SJSA1 (cell line): ENCODE data around the gene RPL36. TPM values are rescaled to one million over a fixed set of nuclear protein-coding genes. Genes with fewer than 3 reads are reported as not detected.

ENCODE experiments used
- DNase-seq, 2 experiments: peaks; one replicate each; pipeline ENCODE4 v3.0.0-alpha.2; 2015 to 2020; ENCODE audit warnings: low spot score in 2 of 2, low read depth in 1 of 2
- H3K27ac ChIP-seq: fragments of 250-450 bp; sonication (Bioruptor Pico); 2 replicates; pipeline ENCODE4 v1.5.1; 2020; ENCODE audit warnings: mild to moderate bottlenecking, moderate library complexity
- H3K27me3 ChIP-seq: fragments of 250-450 bp; sonication (Bioruptor Pico); replicated peaks from 2 replicates; pipeline ENCODE4 v1.5.1; 2020; ENCODE audit warnings: mild to moderate bottlenecking, moderate library complexity
- H3K36me3 ChIP-seq: fragments of 250-450 bp; sonication (Bioruptor Pico); 2 replicates; pipeline ENCODE4 v1.5.1; 2020; ENCODE audit warnings: mild to moderate bottlenecking
- H3K4me1 ChIP-seq: fragments of 250-450 bp; sonication (Bioruptor Pico); replicated peaks from 2 replicates; pipeline ENCODE4 v1.6.1; 2021; ENCODE audit warnings: mild to moderate bottlenecking
- H3K4me3 ChIP-seq: fragments of 250-450 bp; sonication (Bioruptor Pico); 2 replicates; pipeline ENCODE4 v1.5.1; 2020; ENCODE audit warnings: mild to moderate bottlenecking
- H3K9me3 ChIP-seq: fragments of 250-450 bp; sonication (Bioruptor Pico); replicated peaks from 2 replicates; pipeline ENCODE4 v1.5.1; 2020; ENCODE audit warnings: mild to moderate bottlenecking
- total RNA-seq: library from RNA; depleted of rRNA; stranded (reverse); fragments of >200 nt; shearing (Covaris generic); gene quantifications from 2 replicates; pipeline ENCODE4 v1.2.3, GENCODE V29; 2014; rRNA removed

The RPL36 gene
- total RNA-seq = 527 and 600 TPM in 2 replicates

DNA sequence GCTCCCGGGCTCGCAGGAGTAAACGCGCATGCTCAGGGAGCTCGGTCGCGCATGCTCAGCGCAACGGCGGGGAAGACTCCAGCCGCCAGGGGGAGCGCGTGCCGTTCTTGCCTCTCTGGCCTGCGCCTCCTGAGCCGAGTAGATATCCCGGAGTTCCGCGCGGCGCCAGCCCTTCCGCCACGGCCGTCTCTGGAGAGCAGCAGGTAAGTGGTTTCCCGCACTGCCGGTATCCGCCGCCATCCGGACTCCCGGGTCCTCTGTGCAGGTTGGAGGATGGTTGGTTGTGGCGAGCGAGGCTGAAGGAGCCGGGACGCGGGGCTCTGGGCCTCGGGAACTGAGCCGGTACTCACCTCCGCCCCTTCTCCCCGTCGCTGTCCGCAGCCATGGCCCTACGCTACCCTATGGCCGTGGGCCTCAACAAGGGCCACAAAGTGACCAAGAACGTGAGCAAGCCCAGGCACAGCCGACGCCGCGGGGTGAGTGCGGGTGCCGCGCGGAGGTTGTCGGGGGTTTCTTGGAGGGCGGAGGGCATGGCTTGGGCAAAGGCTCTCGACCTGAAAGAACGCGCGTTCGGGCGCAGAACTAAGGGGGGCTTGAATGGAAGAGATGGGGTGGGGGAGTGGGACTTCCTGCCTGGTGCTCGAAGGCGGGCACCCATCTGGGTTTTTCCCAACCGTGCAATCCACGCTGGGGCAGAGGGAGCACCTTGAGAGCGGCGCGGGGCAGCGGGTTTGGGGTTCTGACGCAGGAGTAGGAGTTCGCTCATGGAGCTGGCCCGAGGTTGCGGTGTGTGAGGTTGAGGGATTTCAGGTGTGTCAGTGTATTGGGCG lies at the start of gene RPL36:
RPL36 (plus strand) TSS at position 171 of the 830 bp plus-strand sequence; CDS start at position 384, 213 bp downstream.
- H3K36me3 ChIP-seq = peaks cover 52% of the 10 kb centered on the region
- peak; percentile 97 for DNase-seq
- H3K4me1 ChIP-seq = peaks cover 25% of the 10 kb centered on the region
- H3K4me3 ChIP-seq = peak within 1 kb of the TSS; percentile 82
- no peaks in the 10 kb centered on the region for H3K27me3 ChIP-seq
- peak within 1 kb of the TSS; percentile 79 for H3K27ac ChIP-seq
- 0 out of 2 replicates have a peak, but pooled peaks cover 2% of the 10 kb centered on the region for H3K9me3 ChIP-seq

GRCh38 chr19:5641171-5641570 lies 48.9 kb upstream of the RPL36 start:
- Histone ChIP-seq H3K27me3 (no peaks in the 10 kb centered on the region), H3K36me3 (peaks cover 71% of the 10 kb centered on the region), H3K27ac (no peak overlapping the region), H3K4me3 (no peak overlapping the region), H3K9me3 (no peaks in the 10 kb centered on the region), H3K4me1 (no peaks in the 10 kb centered on the region)
- no peak for DNase-seq

DNA sequence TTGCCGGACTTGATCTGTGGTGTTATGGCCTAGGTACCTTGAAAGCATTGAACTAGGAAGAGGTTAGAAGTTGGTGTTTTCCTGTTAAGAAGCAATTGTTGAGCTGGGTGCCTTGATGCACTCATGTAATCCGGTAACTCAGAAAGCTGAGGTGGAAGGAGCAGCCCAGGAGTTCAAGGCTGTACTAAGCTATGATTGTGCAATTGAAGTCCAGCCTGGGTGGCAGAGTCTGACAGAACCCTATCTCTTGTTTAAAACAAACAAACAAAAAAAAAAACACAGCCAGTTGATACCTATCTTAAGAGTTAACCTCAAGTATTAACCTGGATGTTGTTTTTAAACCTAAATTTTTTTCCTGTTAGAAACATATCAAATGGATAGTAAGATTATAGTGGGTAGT lies 47.9 kb upstream of the RPL36 start:
- no peak for DNase-seq
- Histone ChIP-seq H3K27me3 (no peaks in the 10 kb centered on the region), H3K36me3 (peaks cover 76% of the 10 kb centered on the region), H3K4me3 (no peak overlapping the region), H3K27ac (no peak overlapping the region), H3K9me3 (no peaks in the 10 kb centered on the region), H3K4me1 (no peaks in the 10 kb centered on the region)

- peaks cover 78% of the 10 kb centered on the region for H3K36me3 ChIP-seq
- no peaks in the 10 kb centered on the region for H3K27me3 ChIP-seq
- no peaks in the 10 kb centered on the region for H3K9me3 ChIP-seq
- H3K4me1 ChIP-seq = no peaks in the 10 kb centered on the region
- DNase-seq = no peak
- H3K27ac ChIP-seq = no peak overlapping the region
- no peak overlapping the region for H3K4me3 ChIP-seq
These were observed 47.0 kb upstream of the RPL36 start for GRCh38 chr19:5643060-5643459.

- H3K27me3 ChIP-seq = no peaks in the 10 kb centered on the region
- H3K36me3 ChIP-seq = peaks cover 81% of the 10 kb centered on the region
- H3K27ac ChIP-seq = no peak overlapping the region
- H3K4me3 ChIP-seq = no peak overlapping the region
- H3K4me1 ChIP-seq = no peaks in the 10 kb centered on the region
- DNase-seq = no peak
- H3K9me3 ChIP-seq = no peaks in the 10 kb centered on the region
These were observed 46.1 kb upstream of the RPL36 start for GRCh38 chr19:5644037-5644436.

DNA sequence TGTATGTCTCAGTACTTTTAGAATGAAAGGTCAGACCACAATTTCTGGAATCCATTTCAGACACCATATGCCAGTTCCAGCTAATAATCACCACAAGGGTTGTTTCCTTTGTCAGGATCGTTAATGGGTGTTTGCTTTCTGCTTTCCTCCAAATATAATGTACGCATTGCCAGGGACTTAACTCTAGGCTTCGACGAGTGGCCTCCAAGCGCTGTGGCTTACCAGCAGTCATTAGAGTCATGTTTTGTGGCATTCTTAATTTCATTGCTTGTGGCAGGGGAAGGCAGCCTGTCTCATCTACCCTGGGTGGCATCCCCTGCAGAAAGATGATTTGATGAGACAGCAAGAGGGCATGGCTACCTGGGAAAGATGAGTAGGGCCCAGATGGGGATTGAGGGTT lies 44.7 kb upstream of the RPL36 start:
- peaks cover 87% of the 10 kb centered on the region for H3K36me3 ChIP-seq
- DNase-seq = no peak
- no peaks in the 10 kb centered on the region for H3K9me3 ChIP-seq
- no peak overlapping the region for H3K4me3 ChIP-seq
- H3K27me3 ChIP-seq = no peaks in the 10 kb centered on the region
- no peaks in the 10 kb centered on the region for H3K4me1 ChIP-seq
- H3K27ac ChIP-seq = no peak overlapping the region

DNA sequence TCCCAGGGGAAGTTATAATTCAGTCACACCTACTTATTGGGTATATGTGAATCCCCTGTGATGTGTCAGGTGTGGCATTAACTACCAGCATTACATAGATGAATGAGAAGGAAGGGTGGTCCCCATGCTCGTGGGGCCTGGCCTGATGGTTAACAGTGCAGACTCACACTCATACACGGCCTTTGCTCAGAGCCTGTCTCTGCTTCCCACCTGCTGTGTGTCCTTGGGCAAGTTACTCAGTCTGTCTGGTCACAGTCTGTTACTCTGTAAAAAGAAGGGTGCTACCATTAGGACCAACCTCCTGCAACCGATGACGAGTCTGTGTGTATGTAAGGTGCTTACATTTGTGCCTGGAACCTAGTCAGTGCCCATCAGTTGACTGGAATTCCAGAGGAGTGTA lies 43.4 kb upstream of the RPL36 start:
- Histone ChIP-seq H3K27me3 (no peaks in the 10 kb centered on the region), H3K4me1 (no peaks in the 10 kb centered on the region), H3K4me3 (no peak overlapping the region), H3K36me3 (peaks cover 92% of the 10 kb centered on the region), H3K9me3 (no peaks in the 10 kb centered on the region), H3K27ac (no peak overlapping the region)
- DNase-seq = no peak

GRCh38 chr19:5648464-5648863 lies 41.6 kb upstream of the RPL36 start:
- Histone ChIP-seq H3K9me3 (no peaks in the 10 kb centered on the region), H3K4me3 (no peak overlapping the region), H3K27me3 (no peaks in the 10 kb centered on the region), H3K36me3 (peaks cover 93% of the 10 kb centered on the region), H3K27ac (no peak overlapping the region), H3K4me1 (no peaks in the 10 kb centered on the region)
- DNase-seq = no peak

DNA sequence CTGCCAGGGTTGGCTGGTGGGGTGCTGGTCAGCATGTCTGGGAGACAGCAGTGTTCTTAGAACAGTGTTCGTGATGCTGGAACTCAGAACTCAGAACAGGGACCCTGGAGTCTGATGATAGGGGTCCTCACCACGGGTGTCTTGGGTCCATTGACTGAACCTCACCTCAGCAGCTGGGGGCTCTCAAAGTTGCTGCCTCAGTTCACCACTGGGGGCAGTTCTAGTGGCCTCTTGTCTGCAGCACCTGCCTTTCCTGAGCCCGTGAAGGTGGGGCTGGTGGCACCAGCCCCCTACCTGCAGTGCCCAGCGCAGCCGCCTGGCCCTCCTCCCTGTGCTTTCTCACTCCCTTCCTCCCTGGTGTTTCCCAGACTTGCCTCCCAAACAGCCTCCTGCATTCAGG lies 38.7 kb upstream of the RPL36 start:
- no peaks in the 10 kb centered on the region for H3K9me3 ChIP-seq
- H3K4me3 ChIP-seq = no peak overlapping the region
- no peaks in the 10 kb centered on the region for H3K27me3 ChIP-seq
- no peak for DNase-seq
- no peak overlapping the region for H3K27ac ChIP-seq
- no peaks in the 10 kb centered on the region for H3K4me1 ChIP-seq
- H3K36me3 ChIP-seq = peaks cover 90% of the 10 kb centered on the region

DNA sequence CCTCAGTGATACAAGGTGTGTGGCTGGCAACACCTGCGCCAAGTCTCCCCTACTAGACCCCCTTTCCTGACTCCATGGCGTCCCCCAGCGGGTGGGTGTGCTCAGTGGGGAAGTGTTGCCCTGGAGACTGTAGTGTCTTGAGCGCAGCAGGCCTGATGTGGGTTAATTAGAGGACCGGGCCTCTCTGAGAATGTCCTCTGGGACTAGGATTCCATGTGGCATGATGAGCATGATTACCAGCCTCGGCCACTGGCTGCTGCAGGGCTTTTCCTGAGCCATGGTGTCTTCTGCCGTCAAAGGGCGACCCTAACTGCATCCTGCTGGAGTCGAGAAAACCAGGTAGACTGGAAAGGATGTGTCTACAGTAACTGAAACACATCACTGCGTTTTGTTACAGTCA lies 37.8 kb upstream of the RPL36 start:
- no peak overlapping the region for H3K27ac ChIP-seq
- H3K36me3 ChIP-seq = peaks cover 87% of the 10 kb centered on the region
- H3K9me3 ChIP-seq = no peaks in the 10 kb centered on the region
- no peaks in the 10 kb centered on the region for H3K27me3 ChIP-seq
- no peak overlapping the region for H3K4me3 ChIP-seq
- no peak for DNase-seq
- H3K4me1 ChIP-seq = no peaks in the 10 kb centered on the region

DNA sequence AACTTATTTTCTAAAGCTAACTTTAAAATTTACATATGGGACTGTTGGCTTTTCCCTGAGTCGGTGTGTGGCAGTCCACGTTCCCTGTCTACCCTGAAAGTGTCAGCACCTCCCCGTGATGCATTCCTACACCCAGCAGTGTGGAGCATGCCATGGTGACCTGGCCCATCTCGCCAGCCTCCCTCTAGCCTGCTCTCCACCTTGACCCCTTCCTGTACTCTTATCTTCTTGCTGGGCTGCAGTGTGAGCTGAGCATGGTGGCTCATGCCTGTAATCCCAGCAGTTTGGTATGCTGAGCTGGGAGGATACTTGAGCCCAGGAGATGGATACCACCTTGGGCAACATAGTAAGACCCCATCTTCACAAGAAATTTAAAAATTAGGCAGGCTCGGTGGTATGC lies 35.2 kb upstream of the RPL36 start:
- H3K4me1 ChIP-seq = no peaks in the 10 kb centered on the region
- H3K9me3 ChIP-seq = no peaks in the 10 kb centered on the region
- no peak overlapping the region for H3K4me3 ChIP-seq
- no peak for DNase-seq
- H3K36me3 ChIP-seq = peaks cover 92% of the 10 kb centered on the region
- H3K27ac ChIP-seq = no peak overlapping the region
- no peaks in the 10 kb centered on the region for H3K27me3 ChIP-seq

GRCh38 chr19:5655412-5655811 lies 34.7 kb upstream of the RPL36 start:
- no peak overlapping the region for H3K4me3 ChIP-seq
- no peak for DNase-seq
- H3K9me3 ChIP-seq = no peaks in the 10 kb centered on the region
- H3K4me1 ChIP-seq = no peaks in the 10 kb centered on the region
- no peaks in the 10 kb centered on the region for H3K27me3 ChIP-seq
- no peak overlapping the region for H3K27ac ChIP-seq
- H3K36me3 ChIP-seq = peaks cover 89% of the 10 kb centered on the region

DNA sequence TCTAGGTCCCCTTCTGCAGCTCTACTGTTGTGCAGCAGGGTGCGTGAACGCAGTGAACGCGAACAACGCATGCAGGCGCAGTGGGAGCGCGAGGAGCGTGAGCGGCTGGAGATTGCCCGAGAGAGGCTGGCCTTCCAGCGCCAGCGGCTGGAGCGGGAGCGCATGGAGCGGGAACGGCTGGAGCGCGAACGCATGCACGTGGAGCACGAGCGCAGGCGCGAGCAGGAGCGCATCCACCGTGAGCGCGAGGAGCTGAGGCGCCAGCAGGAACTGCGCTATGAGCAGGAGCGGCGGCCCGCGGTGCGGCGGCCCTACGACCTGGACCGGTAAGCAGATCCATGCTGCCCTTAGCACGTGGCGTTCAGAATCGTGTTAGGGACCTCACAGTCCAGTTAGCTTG lies 28.6 kb upstream of the RPL36 start:
- Histone ChIP-seq H3K4me3 (no peak overlapping the region), H3K9me3 (no peaks in the 10 kb centered on the region), H3K27me3 (no peaks in the 10 kb centered on the region), H3K36me3 (peaks cover 92% of the 10 kb centered on the region), H3K27ac (no peak overlapping the region), H3K4me1 (no peaks in the 10 kb centered on the region)
- no peak for DNase-seq

- peaks cover 90% of the 10 kb centered on the region for H3K36me3 ChIP-seq
- no peaks in the 10 kb centered on the region for H3K9me3 ChIP-seq
- no peaks in the 10 kb centered on the region for H3K27me3 ChIP-seq
- no peak overlapping the region for H3K4me3 ChIP-seq
- no peaks in the 10 kb centered on the region for H3K4me1 ChIP-seq
- DNase-seq = no peak
- no peak overlapping the region for H3K27ac ChIP-seq
These were observed 26.2 kb upstream of the RPL36 start for GRCh38 chr19:5663904-5664303.

DNA sequence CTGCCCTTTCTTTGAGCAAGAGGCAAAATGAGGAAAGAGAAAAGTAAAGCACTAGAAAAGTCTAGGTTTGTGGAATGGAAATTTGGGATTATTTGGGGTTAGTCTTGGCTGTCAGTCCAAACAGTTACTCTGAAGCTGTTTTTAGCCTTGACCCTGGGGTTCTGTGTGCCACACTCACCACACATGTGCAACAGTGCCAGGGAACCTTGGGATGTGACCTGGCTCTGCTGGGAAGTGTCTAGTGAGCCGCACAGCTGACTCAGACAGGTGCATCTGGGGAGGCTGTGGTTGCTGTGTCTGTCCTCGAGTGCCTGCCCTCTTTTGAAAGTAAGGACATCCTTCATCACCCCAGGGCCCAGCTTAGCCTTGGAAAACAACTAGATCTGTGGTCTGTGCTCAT lies 25.6 kb upstream of the RPL36 start:
- peaks cover 90% of the 10 kb centered on the region for H3K36me3 ChIP-seq
- H3K4me3 ChIP-seq = no peak overlapping the region
- H3K27ac ChIP-seq = no peak overlapping the region
- H3K4me1 ChIP-seq = no peaks in the 10 kb centered on the region
- no peak for DNase-seq
- H3K27me3 ChIP-seq = no peaks in the 10 kb centered on the region
- no peaks in the 10 kb centered on the region for H3K9me3 ChIP-seq
